Activated B cell treated with CpG ODN at 0.5 μM for 24 hours (primary cell): ENCODE measurements around the gene POLR2I. TPM values are rescaled to one million over a fixed set of nuclear protein-coding genes. Genes with fewer than 3 reads are reported as not detected.

Source experiments
- ATAC-seq: fragments of 200-7000 bp; cut with Tn5 transposase; one replicate; pipeline ENCODE4 v1.10.0; 2021; ENCODE audit warnings: low read depth, mild to moderate bottlenecking, moderate library complexity
- CTCF ChIA-PET: fragments of 350-600 bp; sonication (Branson Sonifier 250); formaldehyde crosslinking; loops from one replicate; lab custom pipeline; 2021; ENCODE audit warnings: antibody characterized with exemption; lab: Charles Lee
- POLR2A ChIA-PET: fragments of 350-600 bp; sonication (Branson Sonifier 250); formaldehyde crosslinking; loops from one replicate; lab custom pipeline; 2021; ENCODE audit warnings: antibody characterized with exemption; lab: Charles Lee
- DNase-seq: peaks from one replicate; pipeline ENCODE4 v3.0.0; 2022
- H3K27ac Mint-ChIP-seq: one replicate; pipeline ENCODE4 v1.8.0; 2020; ENCODE audit warnings: mixed read lengths
- H3K27me3 Mint-ChIP-seq: one replicate; pipeline ENCODE4 v1.8.0; 2021; ENCODE audit warnings: mixed read lengths
- H3K36me3 Mint-ChIP-seq: one replicate; pipeline ENCODE4 v1.8.0; 2021; ENCODE audit warnings: low read depth, mixed read lengths
- H3K4me1 Mint-ChIP-seq: one replicate; pipeline ENCODE4 v1.8.0; 2021; ENCODE audit warnings: mixed read lengths
- H3K4me3 Mint-ChIP-seq: one replicate; pipeline ENCODE4 v1.8.0; 2020; ENCODE audit warnings: mild to moderate bottlenecking, mixed read lengths
- H3K9me3 Mint-ChIP-seq: one replicate; pipeline ENCODE4 v1.8.0; 2020; ENCODE audit warnings: mixed read lengths
- intact Hi-C: fragments of 100-400 bp; cut with micrococcal nuclease; formaldehyde crosslinking; loops from one replicate; pipeline ENCODE4 v1.15.1; 2024
- total RNA-seq: library from RNA; stranded (reverse); gene quantifications from 2 replicates; pipeline ENCODE4 v1.2.3, GENCODE V29; 2022
- TF ChIP-seq, protein P1 (sequence below): fragments of 200-600 bp; IDR thresholded peaks from one replicate; pipeline ENCODE4 v1.8.0; 2022; ENCODE audit warnings: antibody characterized with exemption, mild to moderate bottlenecking

Gene POLR2I
- total RNA-seq, 1 donor from 2014 or later, result 46.6 TPM

DNA sequence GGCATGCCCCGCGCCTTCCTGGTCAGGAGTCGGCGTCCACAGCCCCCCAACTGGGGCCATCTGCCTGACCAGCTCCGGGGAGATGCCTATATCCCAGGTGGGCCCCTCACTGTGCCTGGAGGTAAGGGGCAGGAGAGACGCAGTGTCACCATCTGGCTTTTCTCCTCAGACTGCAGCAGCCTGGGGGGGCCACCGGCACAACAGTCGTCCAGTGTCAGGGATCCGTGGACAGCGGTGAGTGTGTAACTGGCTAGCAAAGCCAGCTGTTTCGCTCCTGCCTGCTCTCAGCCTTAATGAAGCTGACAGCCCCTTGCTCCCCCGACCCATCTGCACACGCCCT is 3.5 kb downstream of the POLR2I start:
- intact Hi-C loops, result loop anchor here (10.0 kb wide), 4 partner anchors 176 to 1544 kb away; partner anchors contain the start of genes COX6B1, ETV2, IGFLR1 and LIN37
- no peaks in the 10 kb centered on the region for H3K9me3 Mint-ChIP-seq

GRCh38 chr19:36110487-36111199 is 4.0 kb downstream of the POLR2I start, which contains the start of gene OVOL3:
Gene OVOL3 (plus strand): TSS chr19:36111143. CDS start chr19:36111203, 60 bp downstream.
- Mint-ChIP-seq H3K4me3 (peak within 1 kb of the TSS; percentile 32), H3K9me3 (no peaks in the 10 kb centered on the region), H3K27ac (peak within 1 kb of the TSS; percentile 11), H3K27me3 (no peaks in the 10 kb centered on the region), H3K4me1 (peaks cover 25% of the 10 kb centered on the region), H3K36me3 (peaks cover 38% of the 10 kb centered on the region)
- POLR2A ChIA-PET, result no interaction called here
- TF ChIP-seq, protein P1, sequence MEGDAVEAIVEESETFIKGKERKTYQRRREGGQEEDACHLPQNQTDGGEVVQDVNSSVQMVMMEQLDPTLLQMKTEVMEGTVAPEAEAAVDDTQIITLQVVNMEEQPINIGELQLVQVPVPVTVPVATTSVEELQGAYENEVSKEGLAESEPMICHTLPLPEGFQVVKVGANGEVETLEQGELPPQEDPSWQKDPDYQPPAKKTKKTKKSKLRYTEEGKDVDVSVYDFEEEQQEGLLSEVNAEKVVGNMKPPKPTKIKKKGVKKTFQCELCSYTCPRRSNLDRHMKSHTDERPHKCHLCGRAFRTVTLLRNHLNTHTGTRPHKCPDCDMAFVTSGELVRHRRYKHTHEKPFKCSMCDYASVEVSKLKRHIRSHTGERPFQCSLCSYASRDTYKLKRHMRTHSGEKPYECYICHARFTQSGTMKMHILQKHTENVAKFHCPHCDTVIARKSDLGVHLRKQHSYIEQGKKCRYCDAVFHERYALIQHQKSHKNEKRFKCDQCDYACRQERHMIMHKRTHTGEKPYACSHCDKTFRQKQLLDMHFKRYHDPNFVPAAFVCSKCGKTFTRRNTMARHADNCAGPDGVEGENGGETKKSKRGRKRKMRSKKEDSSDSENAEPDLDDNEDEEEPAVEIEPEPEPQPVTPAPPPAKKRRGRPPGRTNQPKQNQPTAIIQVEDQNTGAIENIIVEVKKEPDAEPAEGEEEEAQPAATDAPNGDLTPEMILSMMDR, result no peak
- ATAC-seq (no peak), DNase-seq (no peak)
- CTCF ChIA-PET, result no interaction called here
- intact Hi-C loops, result loop anchor here (10.0 kb wide), 4 partner anchors 176 to 1544 kb away; partner anchors contain the start of genes COX6B1, ETV2, IGFLR1 and LIN37

More for the DNA sequence above, 3.5 kb downstream of the POLR2I start:
- ChIA-PET POLR2A (no interaction called here), CTCF (no interaction called here)
- no peak overlapping the region for H3K4me3 Mint-ChIP-seq
- no peaks in the 10 kb centered on the region for H3K27me3 Mint-ChIP-seq
- peaks cover 30% of the 10 kb centered on the region for H3K4me1 Mint-ChIP-seq
- TF ChIP-seq, protein P1, result no peak
- ATAC-seq (no peak), DNase-seq (no peak)
- H3K36me3 Mint-ChIP-seq, result peaks cover 39% of the 10 kb centered on the region
- H3K27ac Mint-ChIP-seq, result no peak overlapping the region

- CTCF ChIA-PET, result no interaction called here
- intact Hi-C loops, result no loop called here
- H3K36me3 Mint-ChIP-seq, result peaks cover 24% of the 10 kb centered on the region
- TF ChIP-seq, protein P1, result no peak
- ATAC-seq (no peak), DNase-seq (no peak)
- H3K27ac Mint-ChIP-seq, result no peak overlapping the region
- POLR2A ChIA-PET, result no interaction called here
- H3K4me3 Mint-ChIP-seq, result no peak overlapping the region
- no peaks in the 10 kb centered on the region for H3K9me3 Mint-ChIP-seq
- H3K4me1 Mint-ChIP-seq, result peaks cover 8% of the 10 kb centered on the region
- no peaks in the 10 kb centered on the region for H3K27me3 Mint-ChIP-seq
These were observed 6.0 kb downstream of the POLR2I start for GRCh38 chr19:36108684-36109083.

GRCh38 chr19:36106991-36107390 is 7.7 kb downstream of the POLR2I start:
- no peak overlapping the region for H3K4me3 Mint-ChIP-seq
- no peaks in the 10 kb centered on the region for H3K27me3 Mint-ChIP-seq
- ChIA-PET POLR2A (no interaction called here), CTCF (no interaction called here)
- H3K27ac Mint-ChIP-seq, result no peak overlapping the region
- intact Hi-C loops, result no loop called here
- H3K36me3 Mint-ChIP-seq, result peaks cover 9% of the 10 kb centered on the region
- ATAC-seq (no peak), DNase-seq (no peak)
- TF ChIP-seq, protein P1, result no peak
- H3K9me3 Mint-ChIP-seq, result no peaks in the 10 kb centered on the region
- no peaks in the 10 kb centered on the region for H3K4me1 Mint-ChIP-seq

DNA sequence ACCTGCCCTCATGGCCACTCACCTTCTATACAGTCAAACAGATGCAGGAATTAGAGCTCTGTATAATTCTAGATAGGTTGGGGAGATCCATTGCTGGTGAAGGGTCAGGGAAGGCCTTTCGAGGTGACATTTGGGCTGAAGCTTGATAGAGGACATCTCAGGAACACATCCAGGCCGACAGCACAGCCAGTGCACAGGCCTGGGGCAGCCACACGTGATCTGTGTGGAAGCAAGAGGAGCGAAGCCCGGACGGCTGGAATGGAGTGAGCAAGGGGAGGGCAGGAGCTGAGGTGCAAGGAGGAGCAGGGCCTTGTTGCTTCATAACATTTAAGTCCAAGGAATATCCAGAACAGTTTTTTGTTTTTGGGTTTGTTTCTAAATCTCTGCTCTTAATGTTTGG is 8.2 kb downstream of the POLR2I start:
- POLR2A ChIA-PET, result no interaction called here
- CTCF ChIA-PET, result no interaction called here
- H3K27ac Mint-ChIP-seq, result no peak overlapping the region

More for the DNA sequence above, 8.2 kb downstream of the POLR2I start:
- H3K9me3 Mint-ChIP-seq, result no peaks in the 10 kb centered on the region
- H3K4me1 Mint-ChIP-seq, result no peaks in the 10 kb centered on the region
- no peak for ATAC-seq
- no peak overlapping the region for H3K4me3 Mint-ChIP-seq
- intact Hi-C loops, result no loop called here
- H3K36me3 Mint-ChIP-seq, result peaks cover 5% of the 10 kb centered on the region
- H3K27me3 Mint-ChIP-seq, result no peaks in the 10 kb centered on the region
- TF ChIP-seq, protein P1, result no peak
- no peak for DNase-seq
